ENCODE measurements around the gene TRPV5.

The TRPV5 gene

DNA sequence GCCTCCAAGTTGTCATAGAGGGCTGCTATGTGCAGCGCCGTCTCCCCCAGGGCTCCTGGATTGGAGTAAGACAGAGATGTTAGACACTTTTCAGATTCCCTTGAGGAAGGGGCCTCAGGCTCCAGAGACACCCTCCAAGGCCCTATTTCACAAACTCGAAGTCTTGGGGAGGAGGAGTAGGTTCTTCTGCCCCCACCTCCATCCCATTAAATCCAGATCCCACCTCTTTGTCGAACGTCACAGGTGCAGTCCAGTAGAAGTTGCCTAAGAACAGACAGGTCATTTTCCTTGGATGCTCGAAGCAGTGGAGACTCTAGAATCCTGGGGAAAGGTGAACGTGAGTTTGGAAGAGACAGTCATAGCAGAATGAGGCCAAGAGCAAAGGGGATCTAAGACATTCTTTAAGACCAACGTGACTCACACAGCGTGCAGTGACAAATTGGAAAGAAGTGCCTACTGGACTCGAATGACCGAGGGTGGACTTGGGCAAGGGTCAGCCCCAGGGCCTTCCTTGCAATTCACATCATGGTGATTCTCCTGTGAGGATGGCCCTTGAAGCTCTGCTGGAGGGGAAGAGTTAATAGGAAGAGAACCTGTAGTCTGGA lies 3.3 kb downstream of the TRPV5 start:
- Mint-ChIP-seq H3K4me3 (no peak overlapping the region), H3K9me3 (no peaks in the 10 kb centered on the region), H3K27me3 (peaks cover 2% of the 10 kb centered on the region), H3K4me1 (ENCODE audit: low read depth) (no peaks in the 10 kb centered on the region), H3K27ac (no peak overlapping the region), H3K36me3 (ENCODE audit: low read depth) (no peaks in the 10 kb centered on the region)
- DNase-seq, result no peak

GRCh38 chr7:142927949-142928348 lies 5.6 kb downstream of the TRPV5 start:
- no peaks in the 10 kb centered on the region for H3K9me3 Mint-ChIP-seq
- no peak overlapping the region for H3K27ac Mint-ChIP-seq
- H3K36me3 Mint-ChIP-seq (ENCODE audit: low read depth), result no peaks in the 10 kb centered on the region
- H3K4me3 Mint-ChIP-seq, result no peak overlapping the region
- no peak for DNase-seq
- H3K4me1 Mint-ChIP-seq (ENCODE audit: low read depth), result no peaks in the 10 kb centered on the region
- no peaks in the 10 kb centered on the region for H3K27me3 Mint-ChIP-seq

DNA sequence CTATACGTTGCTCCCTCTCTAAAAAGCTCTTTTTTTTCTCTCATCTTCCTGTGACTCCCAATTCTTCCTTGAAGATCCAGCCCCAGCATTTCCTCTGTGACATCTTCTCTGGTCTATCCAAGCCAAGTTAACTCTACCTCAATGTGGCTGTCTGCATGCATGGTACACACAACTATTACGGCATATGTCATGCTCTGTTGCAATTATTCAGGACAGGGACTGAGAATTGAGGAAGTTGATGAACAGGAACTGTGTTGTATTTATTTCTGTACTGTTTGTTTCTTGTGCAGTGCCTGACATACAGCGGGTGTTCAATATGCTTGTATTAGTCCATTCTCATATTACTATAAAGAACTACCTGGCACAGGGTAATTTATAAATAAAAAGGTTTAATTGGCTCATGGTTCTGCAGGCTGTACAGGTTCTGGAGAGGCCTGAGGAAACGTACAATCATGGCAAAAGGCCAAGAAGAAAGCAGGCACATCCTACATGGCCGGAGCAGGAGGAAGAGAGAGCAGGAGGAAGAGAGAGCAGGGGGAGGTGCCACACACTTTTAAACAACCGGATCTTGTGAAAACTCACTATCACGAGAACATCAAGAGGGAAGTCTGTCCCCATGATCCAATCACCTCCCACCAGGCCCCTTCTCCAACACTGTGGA lies 6.3 kb downstream of the TRPV5 start:
- DNase-seq, result no peak
- no peaks in the 10 kb centered on the region for H3K27me3 Mint-ChIP-seq
- H3K4me3 Mint-ChIP-seq, result no peak overlapping the region
- H3K9me3 Mint-ChIP-seq, result no peaks in the 10 kb centered on the region
- H3K27ac Mint-ChIP-seq, result no peak overlapping the region
- no peaks in the 10 kb centered on the region for H3K36me3 Mint-ChIP-seq (ENCODE audit: low read depth)
- H3K4me1 Mint-ChIP-seq (ENCODE audit: low read depth), result no peaks in the 10 kb centered on the region

DNA sequence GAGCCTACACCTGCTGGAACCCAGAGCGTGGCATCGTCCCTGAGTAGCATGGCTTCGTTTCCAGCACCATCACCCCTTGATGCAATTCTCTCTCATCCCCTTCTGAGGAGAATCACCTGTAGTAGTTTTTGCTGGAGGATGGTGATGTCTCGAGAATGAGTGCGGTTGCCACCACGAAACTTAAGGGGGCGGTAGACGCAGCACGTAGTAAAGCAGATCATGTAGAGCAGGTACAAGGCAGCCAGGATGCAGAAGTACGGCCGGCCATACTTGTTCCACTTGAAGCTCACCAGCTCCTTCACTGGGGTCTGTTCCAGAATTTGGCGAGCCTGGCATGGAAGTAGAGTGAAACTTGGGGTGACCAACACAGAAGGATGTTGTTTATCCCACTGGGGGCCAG lies 8.1 kb downstream of the TRPV5 start:
- Mint-ChIP-seq H3K4me3 (no peak overlapping the region), H3K27ac (no peak overlapping the region), H3K27me3 (peaks cover 2% of the 10 kb centered on the region), H3K9me3 (no peaks in the 10 kb centered on the region), H3K4me1 (ENCODE audit: low read depth) (no peaks in the 10 kb centered on the region), H3K36me3 (ENCODE audit: low read depth) (no peaks in the 10 kb centered on the region)
- no peak for DNase-seq

DNA sequence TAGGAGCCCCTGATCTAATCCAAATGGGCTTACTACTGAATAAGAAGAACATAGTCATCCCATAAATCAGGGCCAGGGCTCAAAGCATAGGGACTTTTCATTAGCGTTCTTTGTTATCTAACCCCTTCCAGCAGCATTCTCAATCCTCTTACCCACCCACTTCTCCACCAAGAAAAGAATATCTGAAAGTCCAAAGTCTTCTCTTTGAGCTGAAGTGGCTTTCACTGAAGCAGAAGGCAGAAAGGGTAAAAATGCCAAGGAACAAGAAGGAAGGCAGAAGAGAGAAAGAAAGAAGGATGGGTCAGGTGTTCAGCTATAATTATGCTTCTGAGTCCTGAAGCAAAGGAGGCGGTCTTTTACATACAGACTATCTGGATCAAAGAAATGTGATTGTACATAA lies 10.2 kb downstream of the TRPV5 start:
- H3K27ac Mint-ChIP-seq, result no peak overlapping the region
- H3K9me3 Mint-ChIP-seq, result no peaks in the 10 kb centered on the region
- no peaks in the 10 kb centered on the region for H3K4me1 Mint-ChIP-seq (ENCODE audit: low read depth)
- DNase-seq, result no peak
- H3K36me3 Mint-ChIP-seq (ENCODE audit: low read depth), result no peaks in the 10 kb centered on the region
- peaks cover 2% of the 10 kb centered on the region for H3K27me3 Mint-ChIP-seq
- H3K4me3 Mint-ChIP-seq, result no peak overlapping the region

GRCh38 chr7:142919656-142920055 lies 13.9 kb downstream of the TRPV5 start:
- no peaks in the 10 kb centered on the region for H3K36me3 Mint-ChIP-seq (ENCODE audit: low read depth)
- H3K27ac Mint-ChIP-seq, result no peak overlapping the region
- H3K4me3 Mint-ChIP-seq, result no peak overlapping the region
- no peaks in the 10 kb centered on the region for H3K4me1 Mint-ChIP-seq (ENCODE audit: low read depth)
- no peak for DNase-seq
- H3K9me3 Mint-ChIP-seq, result no peaks in the 10 kb centered on the region
- peaks cover 2% of the 10 kb centered on the region for H3K27me3 Mint-ChIP-seq

GRCh38 chr7:142918901-142919300 lies 14.6 kb downstream of the TRPV5 start:
- Mint-ChIP-seq H3K36me3 (ENCODE audit: low read depth) (no peaks in the 10 kb centered on the region), H3K9me3 (no peaks in the 10 kb centered on the region), H3K4me1 (ENCODE audit: low read depth) (no peaks in the 10 kb centered on the region), H3K4me3 (no peak overlapping the region), H3K27me3 (peaks cover 2% of the 10 kb centered on the region), H3K27ac (no peak overlapping the region)
- no peak for DNase-seq

GRCh38 chr7:142917447-142917846 lies 16.1 kb downstream of the TRPV5 start:
- Mint-ChIP-seq H3K4me1 (ENCODE audit: low read depth) (no peaks in the 10 kb centered on the region), H3K9me3 (no peaks in the 10 kb centered on the region), H3K27ac (no peak overlapping the region), H3K4me3 (no peak overlapping the region), H3K36me3 (ENCODE audit: low read depth) (no peaks in the 10 kb centered on the region), H3K27me3 (peaks cover 2% of the 10 kb centered on the region)
- DNase-seq, result no peak

- H3K27me3 Mint-ChIP-seq, result peaks cover 1% of the 10 kb centered on the region
- no peaks in the 10 kb centered on the region for H3K9me3 Mint-ChIP-seq
- no peaks in the 10 kb centered on the region for H3K36me3 Mint-ChIP-seq (ENCODE audit: low read depth)
- DNase-seq, result no peak
- H3K4me1 Mint-ChIP-seq (ENCODE audit: low read depth), result no peaks in the 10 kb centered on the region
- no peak overlapping the region for H3K27ac Mint-ChIP-seq
- H3K4me3 Mint-ChIP-seq, result no peak overlapping the region
Measured at GRCh38 chr7:142916508-142916907, 17.0 kb downstream of the TRPV5 start.

GRCh38 chr7:142915315-142915714 lies 18.2 kb downstream of the TRPV5 start:
- Mint-ChIP-seq H3K36me3 (ENCODE audit: low read depth) (no peaks in the 10 kb centered on the region), H3K27me3 (peaks cover 5% of the 10 kb centered on the region)
- DNase-seq, result no peak

DNA sequence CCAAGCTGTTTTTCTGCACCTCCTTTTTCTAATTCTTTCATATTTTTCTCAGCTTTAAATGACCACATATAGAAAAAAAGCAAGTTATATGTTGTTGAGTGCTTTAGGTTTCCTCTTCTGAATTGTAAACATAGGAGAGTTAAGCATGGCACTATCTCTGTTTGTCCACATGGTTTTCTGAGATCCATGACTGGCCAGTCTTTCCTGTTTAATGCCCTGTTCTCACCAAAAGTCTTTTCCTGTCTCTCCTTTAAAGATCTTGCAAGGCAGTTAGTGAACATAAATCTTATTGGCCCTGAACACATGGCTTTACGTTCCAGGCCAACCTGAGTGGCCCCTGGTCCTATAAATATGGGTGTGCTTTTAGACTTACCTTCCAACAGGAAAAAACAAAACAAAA lies 19.4 kb downstream of the TRPV5 start:
- H3K9me3 Mint-ChIP-seq, result no peaks in the 10 kb centered on the region
- H3K36me3 Mint-ChIP-seq (ENCODE audit: low read depth), result no peaks in the 10 kb centered on the region
- no peak for DNase-seq
- no peak overlapping the region for H3K27ac Mint-ChIP-seq
- no peaks in the 10 kb centered on the region for H3K4me1 Mint-ChIP-seq (ENCODE audit: low read depth)
- H3K27me3 Mint-ChIP-seq, result peaks cover 8% of the 10 kb centered on the region
- no peak overlapping the region for H3K4me3 Mint-ChIP-seq

More at GRCh38 chr7:142915315-142915714, 18.2 kb downstream of the TRPV5 start:
- no peaks in the 10 kb centered on the region for H3K9me3 Mint-ChIP-seq
- H3K4me3 Mint-ChIP-seq, result no peak overlapping the region
- no peaks in the 10 kb centered on the region for H3K4me1 Mint-ChIP-seq (ENCODE audit: low read depth)
- no peak overlapping the region for H3K27ac Mint-ChIP-seq

- peaks cover 14% of the 10 kb centered on the region for H3K27me3 Mint-ChIP-seq
- H3K4me3 Mint-ChIP-seq, result no peak overlapping the region
- H3K36me3 Mint-ChIP-seq (ENCODE audit: low read depth), result no peaks in the 10 kb centered on the region
- DNase-seq, result no peak
- H3K4me1 Mint-ChIP-seq (ENCODE audit: low read depth), result no peaks in the 10 kb centered on the region
- no peaks in the 10 kb centered on the region for H3K9me3 Mint-ChIP-seq
- no peak overlapping the region for H3K27ac Mint-ChIP-seq
Measured at GRCh38 chr7:142913566-142913965, 20.0 kb downstream of the TRPV5 start.

DNA sequence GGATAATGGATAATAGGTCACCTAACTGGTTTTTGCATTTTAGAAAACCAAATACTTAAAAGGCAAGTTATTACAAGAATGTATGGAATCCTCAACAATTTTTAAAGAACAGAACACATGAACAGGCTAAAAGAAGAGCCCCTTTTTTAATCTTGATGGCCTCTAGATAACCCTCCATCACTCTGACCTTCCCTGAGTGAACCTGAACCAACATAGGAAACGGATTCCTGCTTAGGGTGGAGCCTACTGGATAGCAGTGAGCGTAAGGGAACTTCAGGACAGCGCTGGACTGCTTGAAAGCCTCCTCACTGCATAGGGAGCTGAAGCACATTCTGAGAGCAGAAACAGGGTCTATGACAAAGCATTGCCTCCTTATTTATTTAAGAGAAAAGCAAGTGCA lies 20.5 kb downstream of the TRPV5 start:
- DNase-seq, result no peak

DNA sequence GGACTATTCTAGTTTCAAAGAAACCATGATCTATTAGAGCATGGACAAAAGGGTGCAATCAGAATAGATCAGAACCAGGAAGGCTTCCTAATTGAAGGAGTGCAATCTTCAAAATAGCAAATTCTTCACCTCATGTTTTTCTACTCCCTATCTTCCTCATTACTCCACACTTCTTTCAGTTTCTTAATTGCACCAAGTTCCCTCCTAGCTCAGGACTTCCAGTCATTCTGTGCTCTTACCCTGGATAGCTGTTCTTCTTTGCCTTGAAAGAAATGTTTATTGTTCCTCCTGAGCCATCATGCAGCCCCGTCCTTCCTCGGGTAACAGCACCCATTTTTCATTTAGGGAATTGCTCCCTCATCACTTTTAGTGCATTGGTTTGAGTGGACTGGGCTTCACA lies 23.1 kb downstream of the TRPV5 start:
- Mint-ChIP-seq H3K27me3 (peaks cover 29% of the 10 kb centered on the region), H3K36me3 (ENCODE audit: low read depth) (no peaks in the 10 kb centered on the region), H3K4me3 (no peak overlapping the region), H3K27ac (no peak overlapping the region), H3K9me3 (no peaks in the 10 kb centered on the region), H3K4me1 (ENCODE audit: low read depth) (no peaks in the 10 kb centered on the region)
- DNase-seq, result no peak

More for the DNA sequence above, 20.5 kb downstream of the TRPV5 start:
- Mint-ChIP-seq H3K27ac (no peak overlapping the region), H3K9me3 (no peaks in the 10 kb centered on the region), H3K4me3 (no peak overlapping the region), H3K27me3 (peaks cover 19% of the 10 kb centered on the region), H3K36me3 (ENCODE audit: low read depth) (no peaks in the 10 kb centered on the region), H3K4me1 (ENCODE audit: low read depth) (no peaks in the 10 kb centered on the region)

GRCh38 chr7:142910031-142910433 lies 23.5 kb downstream of the TRPV5 start:
- no peak for DNase-seq
- no peaks in the 10 kb centered on the region for H3K36me3 Mint-ChIP-seq (ENCODE audit: low read depth)
- H3K27ac Mint-ChIP-seq, result no peak overlapping the region
- peaks cover 29% of the 10 kb centered on the region for H3K27me3 Mint-ChIP-seq
- H3K4me3 Mint-ChIP-seq, result no peak overlapping the region
- no peaks in the 10 kb centered on the region for H3K9me3 Mint-ChIP-seq
- H3K4me1 Mint-ChIP-seq (ENCODE audit: low read depth), result no peaks in the 10 kb centered on the region
